Erythroblast (primary cell): ENCODE data around the gene TMEM131.
"Not testable (repeated sequence)": the region's sequence is repeated elsewhere in the genome, so short reads cannot be mapped to it uniquely, and the experiment has no call there.

Experiments used
- DNase-seq, 2 experiments: peaks; one replicate each; lab custom pipeline; 2025; lab: John Stamatoyannopoulos, UW
- GATA1 ChIP-seq: IDR thresholded peaks from 2 replicates; pipeline ENCODE4 v1.6.1; 2011; ENCODE audit warnings: low read depth, mild to moderate bottlenecking, control low read depth, low read length, moderate library complexity
- POLR2A ChIP-seq: IDR thresholded peaks from 2 replicates; pipeline ENCODE4 v1.6.1; 2011; ENCODE audit warnings: mild to moderate bottlenecking, low read length

Gene TMEM131

GRCh38 chr2:97851172-97851571 lies 144.6 kb downstream of the TMEM131 start:
- no peak for DNase-seq
- TF ChIP-seq GATA1 = no peak
- TF ChIP-seq POLR2A = no peak

GRCh38 chr2:97849881-97850528 lies 145.7 kb downstream of the TMEM131 start:
- no peak for TF ChIP-seq POLR2A
- TF ChIP-seq GATA1 = no peak
- DNase-seq = no peak

DNA sequence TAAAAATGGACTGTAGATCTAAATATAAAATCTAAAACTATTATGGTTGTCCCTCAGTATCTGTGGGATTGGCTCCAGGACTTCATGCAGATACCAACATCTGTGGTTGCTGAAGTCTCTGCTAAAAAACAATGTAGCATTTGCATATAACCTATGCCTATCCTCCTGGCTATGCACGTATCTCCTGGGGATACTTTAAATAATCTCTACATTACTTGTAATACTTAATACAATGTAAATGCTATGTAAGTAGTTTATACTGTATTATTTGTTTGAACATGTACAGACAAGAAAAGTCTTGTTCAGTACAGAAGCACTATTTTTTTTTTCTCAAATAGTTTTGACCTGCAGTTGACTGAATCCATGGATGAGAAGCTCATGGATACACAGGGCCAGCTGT lies 147.4 kb downstream of the TMEM131 start:
- DNase-seq = no peak
- TF ChIP-seq POLR2A = no peak
- no peak for TF ChIP-seq GATA1

- not testable (repeated sequence) for DNase-seq
These were observed 149.0 kb downstream of the TMEM131 start for GRCh38 chr2:97846716-97847115.

- TF ChIP-seq GATA1 = no peak
- no peak for TF ChIP-seq POLR2A
- no peak for DNase-seq
These were observed 149.9 kb downstream of the TMEM131 start for GRCh38 chr2:97845818-97846217.

- no peak for TF ChIP-seq GATA1
- TF ChIP-seq POLR2A = no peak
- no peak for DNase-seq
These were observed 150.6 kb downstream of the TMEM131 start for GRCh38 chr2:97845133-97845532.

DNA sequence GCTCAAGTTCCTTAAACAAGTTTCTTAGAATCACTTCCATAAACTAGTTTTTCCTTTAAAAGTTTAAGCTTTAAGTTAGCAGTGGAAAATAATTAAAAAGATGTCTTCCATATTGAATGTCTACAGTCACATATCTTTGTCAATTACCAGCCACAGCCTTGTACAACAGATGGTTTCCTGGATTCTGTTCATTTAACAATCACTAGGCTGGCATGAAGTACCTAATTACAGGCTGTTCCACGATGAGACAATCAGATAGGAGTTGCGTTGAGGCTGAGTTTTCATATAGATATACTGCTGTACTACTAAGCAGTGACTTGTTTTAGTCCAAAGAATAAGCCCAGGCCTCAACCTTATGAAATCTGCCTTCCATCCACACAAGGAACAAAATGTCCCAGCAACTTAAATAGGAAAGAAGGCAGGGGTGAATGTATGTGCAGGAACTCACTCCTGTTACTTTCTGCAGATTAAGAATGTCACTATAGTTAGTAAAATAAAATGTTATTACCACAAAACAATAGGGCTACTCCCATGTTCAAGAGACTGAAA lies 151.4 kb downstream of the TMEM131 start:
- DNase-seq = peak in 1 of 2 experiments; percentile 4
- TF ChIP-seq GATA1 (no peak), POLR2A (no peak)

GRCh38 chr2:97840198-97840597 lies 155.6 kb downstream of the TMEM131 start:
- DNase-seq = no peak
- TF ChIP-seq POLR2A = no peak
- no peak for TF ChIP-seq GATA1

DNA sequence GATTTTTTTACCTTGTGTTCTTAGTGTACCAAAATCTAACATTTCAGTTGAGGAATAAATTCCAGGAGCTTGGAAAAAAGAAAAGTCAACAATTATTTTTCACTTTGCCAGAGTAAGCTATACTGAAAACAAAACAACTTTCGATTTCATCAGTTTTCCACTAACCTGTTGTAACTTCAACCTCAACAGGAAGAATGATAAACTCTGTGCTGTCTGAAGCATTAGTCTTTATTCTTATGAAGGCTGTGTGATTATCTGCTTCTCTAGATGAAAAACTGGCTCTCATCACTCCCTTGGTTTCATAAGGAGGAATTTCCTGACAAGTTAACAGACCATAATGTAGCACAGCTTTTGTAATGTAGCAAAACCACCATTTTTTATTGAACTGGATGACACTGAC lies 161.1 kb downstream of the TMEM131 start:
- DNase-seq = no peak
- TF ChIP-seq POLR2A (no peak), GATA1 (no peak)

- no peak for TF ChIP-seq POLR2A
- TF ChIP-seq GATA1 = no peak
- DNase-seq = no peak
These were observed 164.6 kb downstream of the TMEM131 start for GRCh38 chr2:97831121-97831520.

GRCh38 chr2:97829255-97829654 lies 166.5 kb downstream of the TMEM131 start:
- not testable (repeated sequence) for DNase-seq

- DNase-seq = not testable (repeated sequence)
These were observed 168.7 kb downstream of the TMEM131 start for GRCh38 chr2:97827013-97827412.

DNA sequence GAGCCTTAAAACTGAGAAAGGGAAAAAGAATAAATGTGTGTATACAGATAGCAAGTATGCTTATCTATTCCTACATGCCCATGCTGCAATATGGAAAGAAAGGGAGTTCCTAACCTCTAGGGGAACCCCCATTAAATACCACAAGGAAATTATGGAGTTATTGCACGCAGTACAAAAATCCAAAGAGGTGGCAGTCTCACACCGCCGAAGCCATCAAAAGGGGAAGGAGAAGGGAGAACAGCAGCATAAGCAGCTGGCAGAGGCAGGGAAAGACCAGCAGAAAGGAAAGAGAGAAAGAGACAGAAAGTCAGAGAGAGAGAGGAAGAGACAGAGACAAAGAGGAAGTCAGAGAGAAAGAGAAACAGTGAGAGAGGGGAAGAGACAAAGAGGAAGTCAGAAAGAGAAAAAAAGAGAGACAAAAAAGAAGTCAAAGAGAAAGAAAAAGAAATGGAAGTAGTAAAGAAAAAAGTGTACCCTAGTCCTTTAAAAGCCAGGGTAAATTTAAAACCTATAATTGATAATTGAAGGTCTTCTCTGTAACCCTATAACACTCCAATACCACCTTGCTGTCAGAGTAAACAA lies 169.4 kb downstream of the TMEM131 start:
- DNase-seq = peak; percentile 11 to 19

GRCh38 chr2:97824011-97824410 lies 171.7 kb downstream of the TMEM131 start:
- not testable (repeated sequence) for DNase-seq

DNA sequence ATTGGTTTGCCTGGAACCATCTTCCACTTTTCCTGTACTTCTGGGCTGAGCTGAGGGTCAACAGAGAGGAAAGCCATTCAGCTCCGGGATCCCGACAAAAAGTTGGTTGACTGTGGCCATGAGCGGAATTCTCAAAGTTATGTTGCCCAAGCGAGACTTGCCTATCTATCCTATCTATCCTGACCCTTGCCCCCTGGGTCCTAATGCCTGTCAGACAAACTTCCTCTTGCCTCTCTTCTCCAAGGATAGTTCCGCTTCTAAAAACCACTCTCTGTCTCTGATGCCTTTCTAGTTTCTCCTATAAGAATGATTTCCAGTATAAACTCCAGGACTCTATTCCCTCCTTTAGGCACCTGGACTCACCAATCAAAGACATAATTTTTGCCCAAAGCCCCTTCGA lies 173.9 kb downstream of the TMEM131 start:
- DNase-seq = not testable (repeated sequence)
